ENCODE data around the gene NAXD. TPM values are rescaled to one million over a fixed set of nuclear protein-coding genes. Genes with fewer than 3 reads are reported as not detected.

The NAXD gene
- total RNA-seq, 1 experiment from 2014 or later, result 15.1 TPM

GRCh38 chr13:110574161-110574560, 41.2 kb upstream of the NAXD start:
- ChIA-PET POLR2A (no interaction called here), CTCF (no interaction called here)
- DNase-seq (ENCODE audit: low read depth, low spot score), result no peak
- in situ Hi-C loops (cut with HindIII; ENCODE audit: low pct_unique_long_range_greater_than_20kb, low sequenced_read_pairs) (no loop called here), intact Hi-C loops (cut with micrococcal nuclease; ENCODE audit: unreplicated experiment) (no loop called here)
- no peaks in the 10 kb centered on the region for H3K9me3 ChIP-seq (ENCODE audit: control insufficient read depth, insufficient read depth, low read depth, low read length)
- no TSS peak for BruUV-seq (replicated peaks)
- no peak overlapping the region for H3K27ac ChIP-seq (ENCODE audit: low read length)
- no peak for ATAC-seq
- H3K4me3 ChIP-seq (ENCODE audit: low read depth in 2 of 2, low read length in 2 of 2), result no peak overlapping the region
- TF ChIP-seq CTCF (IDR thresholded peaks at IDR 0.05) (no peak), TCF7L2 (IDR thresholded peaks at IDR 0.05; ENCODE audit: low read depth, low read length) (no peak), SIN3A (IDR thresholded peaks at IDR 0.05; ENCODE audit: borderline replicate concordance, insufficient read depth, low read depth, low read length) (no peak), REST (IDR thresholded peaks at IDR 0.05; ENCODE audit: insufficient read depth in 1 of 2, low read depth in 2 of 2, low read length in 1 of 2) (no peak), POLR2AphosphoS5 (IDR thresholded peaks at IDR 0.05; ENCODE audit: low read depth, low read length) (no peak)
- H3K36me3 ChIP-seq (ENCODE audit: control insufficient read depth, insufficient read depth, low read length), result no peaks in the 10 kb centered on the region
- no peaks in the 10 kb centered on the region; the same call in 1 of the 2 replicates for H3K27me3 ChIP-seq (ENCODE audit: control insufficient read depth, insufficient read depth, low read length)
- no peaks in the 10 kb centered on the region for H3K4me1 ChIP-seq (ENCODE audit: control insufficient read depth, insufficient read depth, low read length)

GRCh38 chr13:110575322-110576069, 39.8 kb upstream of the NAXD start:
- intact Hi-C loops (cut with micrococcal nuclease; ENCODE audit: unreplicated experiment) (no loop called here), in situ Hi-C loops (cut with HindIII; ENCODE audit: low pct_unique_long_range_greater_than_20kb, low sequenced_read_pairs) (no loop called here)
- no peaks in the 10 kb centered on the region; the same call in 1 of the 2 replicates for H3K27me3 ChIP-seq (ENCODE audit: control insufficient read depth, insufficient read depth, low read length)
- H3K9me3 ChIP-seq (ENCODE audit: control insufficient read depth, insufficient read depth, low read depth, low read length), result no peaks in the 10 kb centered on the region
- BruUV-seq (replicated peaks), result no TSS peak
- H3K4me3 ChIP-seq (ENCODE audit: low read depth in 2 of 2, low read length in 2 of 2), result no peak overlapping the region
- peak; percentile 58 for ATAC-seq
- no peak for DNase-seq (ENCODE audit: low read depth, low spot score)
- TF ChIP-seq POLR2AphosphoS5 (IDR thresholded peaks at IDR 0.05; ENCODE audit: low read depth, low read length), result no peak
- no peak for TF ChIP-seq REST (IDR thresholded peaks at IDR 0.05; ENCODE audit: insufficient read depth in 1 of 2, low read depth in 2 of 2, low read length in 1 of 2)
- no peak for TF ChIP-seq CTCF (IDR thresholded peaks at IDR 0.05)
- no peak for TF ChIP-seq SIN3A (IDR thresholded peaks at IDR 0.05; ENCODE audit: borderline replicate concordance, insufficient read depth, low read depth, low read length)
- no peak for TF ChIP-seq TCF7L2 (IDR thresholded peaks at IDR 0.05; ENCODE audit: low read depth, low read length)
- H3K27ac ChIP-seq (ENCODE audit: low read length), result no peak overlapping the region
- H3K36me3 ChIP-seq (ENCODE audit: control insufficient read depth, insufficient read depth, low read length), result no peaks in the 10 kb centered on the region
- CTCF ChIA-PET, result no interaction called here
- POLR2A ChIA-PET, result interaction anchor here (0.6 to 0.7 kb wide), 2 partner anchors 37 to 246 kb away, joined by 5 to 6 read pairs; no protein-coding TSS in a partner anchor
- no peaks in the 10 kb centered on the region for H3K4me1 ChIP-seq (ENCODE audit: control insufficient read depth, insufficient read depth, low read length)

Measured in Panc1 (cell line).